IPS-18c (cell line): ENCODE measurements around the gene MAP9.
"Not testable (repeated sequence)": the region's sequence is repeated elsewhere in the genome, so short reads cannot be mapped to it uniquely, and the experiment has no call there.

Experiments used
- H3K4me3 ChIP-seq: 2 replicates; pipeline ENCODE4 v1.7.0; 2013; ENCODE audit warnings: low read depth, mild to moderate bottlenecking, low read length, moderate library complexity; ENCODE audit not compliant: insufficient read depth
- H3K9me3 ChIP-seq: one replicate; pipeline ENCODE4 v1.6.1; 2013; ENCODE audit warnings: mild to moderate bottlenecking, low read length, moderate library complexity; ENCODE audit not compliant: control insufficient read depth, insufficient read depth

Gene MAP9

DNA sequence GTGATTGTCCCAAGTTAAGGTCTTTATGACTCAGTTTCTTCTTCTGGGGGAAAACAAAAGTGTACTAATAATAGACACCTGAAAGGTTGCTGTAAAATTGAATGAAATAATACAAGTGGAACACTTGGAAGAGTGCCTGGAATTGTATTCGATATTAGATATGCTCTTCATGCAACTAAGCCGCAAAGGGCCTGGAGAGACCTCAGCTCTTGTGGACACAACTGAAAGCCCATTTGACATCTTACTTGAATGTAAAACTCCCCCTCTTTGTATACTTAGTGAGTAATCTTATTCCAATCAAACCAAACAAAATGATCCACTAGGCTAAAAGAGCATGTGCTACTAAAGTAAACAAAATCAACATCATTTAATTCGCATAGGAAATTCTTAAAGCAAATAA is 511 bp upstream of the MAP9 start:
- H3K9me3 ChIP-seq: no peaks in the 10 kb centered on the region
- no peak overlapping the region for H3K4me3 ChIP-seq

DNA sequence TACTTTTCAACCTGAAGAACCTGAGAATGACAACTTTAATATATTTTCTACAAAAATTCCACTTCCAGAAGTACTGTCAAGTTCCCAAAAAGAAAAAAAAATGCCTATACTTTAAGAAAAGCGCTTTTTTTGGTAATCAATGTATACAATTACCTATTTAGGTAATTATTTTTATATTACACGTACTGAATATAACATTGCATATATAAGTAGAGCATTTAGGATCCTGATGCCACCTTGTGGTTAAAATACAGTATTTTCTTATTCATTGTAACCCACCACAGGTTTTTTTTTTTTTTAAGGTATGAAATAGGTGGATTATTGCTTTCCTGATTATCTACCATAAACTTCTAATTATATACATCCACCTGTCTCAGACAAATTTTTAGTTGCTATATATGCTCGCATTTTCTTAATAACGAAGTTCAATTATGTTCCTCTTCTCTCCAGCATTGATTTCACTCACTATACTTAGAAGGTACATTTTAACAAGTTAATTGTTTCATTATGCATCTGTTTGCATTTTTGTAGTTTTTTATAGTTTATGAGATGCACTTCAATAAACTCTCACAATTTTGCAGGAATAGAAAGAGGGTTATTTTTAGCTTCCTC is 5.2 kb downstream of the MAP9 start:
- Histone ChIP-seq H3K4me3 (no peak overlapping the region), H3K9me3 (no peaks in the 10 kb centered on the region)

DNA sequence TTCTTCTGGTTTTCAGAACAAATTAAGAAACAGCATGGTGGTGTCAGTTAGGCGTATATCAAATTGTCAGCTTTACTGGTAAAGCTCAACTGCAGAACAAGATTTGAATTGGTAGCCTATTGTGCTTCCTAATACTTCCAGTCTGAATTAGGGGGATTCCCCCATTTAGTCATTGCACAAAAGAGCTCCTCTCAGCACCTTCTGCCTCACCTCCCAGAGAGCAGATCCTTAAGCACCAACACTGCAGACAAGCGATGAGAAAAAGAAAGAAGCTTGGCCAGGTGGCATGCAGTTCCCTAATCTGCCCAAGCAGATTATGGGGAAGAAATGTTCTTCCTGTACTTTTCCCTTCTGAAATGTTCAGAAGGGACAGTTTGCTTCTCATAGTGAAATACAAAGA is 9.2 kb downstream of the MAP9 start:
- Histone ChIP-seq H3K9me3 (no peaks in the 10 kb centered on the region), H3K4me3 (no peak overlapping the region)

DNA sequence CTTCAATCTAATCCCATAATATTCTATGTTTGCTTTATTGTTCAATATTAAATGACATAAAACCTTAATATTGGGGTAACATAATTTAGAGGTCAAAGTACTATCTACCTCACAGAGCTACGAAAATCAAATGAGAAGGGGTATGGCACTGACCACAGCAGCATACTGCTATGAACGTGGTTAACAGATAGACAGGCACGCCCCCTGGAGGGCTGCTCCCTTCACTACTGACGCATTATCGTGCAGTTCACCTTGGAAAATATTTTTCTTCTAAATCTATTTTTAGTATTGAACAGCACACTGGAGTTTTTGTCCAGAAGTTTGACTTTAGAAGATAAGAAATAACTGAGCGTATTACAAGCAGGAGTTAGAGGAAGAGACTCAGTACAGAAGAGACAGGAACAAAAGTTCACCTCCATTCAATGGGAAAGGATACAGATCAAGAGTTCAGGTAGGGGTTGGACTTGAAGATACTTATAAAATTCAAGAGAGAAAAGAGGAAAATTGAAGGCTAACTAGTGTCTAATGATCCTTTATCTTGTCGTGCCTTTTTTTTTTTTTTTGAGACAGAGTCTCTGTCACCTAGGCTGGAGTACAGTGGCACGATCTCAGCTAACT is 22.7 kb downstream of the MAP9 start:
- H3K9me3 ChIP-seq: no peaks in the 10 kb centered on the region
- H3K4me3 ChIP-seq: no peak overlapping the region

DNA sequence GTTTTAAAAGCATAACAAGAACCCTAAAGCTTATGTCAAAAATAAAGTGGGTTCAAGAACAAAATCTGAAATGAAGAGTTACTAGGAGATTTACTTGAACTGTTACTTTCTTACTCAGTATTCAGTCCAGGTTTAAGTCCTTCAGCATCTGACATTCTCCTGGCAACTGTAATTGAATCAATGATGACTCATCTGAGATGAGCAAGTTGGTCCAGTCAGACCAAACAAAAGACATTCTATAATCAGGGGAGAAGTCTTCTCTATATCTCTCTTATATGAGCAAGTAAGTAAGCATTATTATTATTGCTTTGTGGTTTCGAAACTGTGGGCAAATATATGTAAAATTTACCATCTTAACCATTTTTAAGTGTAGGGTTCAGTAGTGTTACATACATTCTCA is 34.6 kb downstream of the MAP9 start:
- Histone ChIP-seq H3K4me3 (no peak overlapping the region), H3K9me3 (peaks cover 5% of the 10 kb centered on the region)

DNA sequence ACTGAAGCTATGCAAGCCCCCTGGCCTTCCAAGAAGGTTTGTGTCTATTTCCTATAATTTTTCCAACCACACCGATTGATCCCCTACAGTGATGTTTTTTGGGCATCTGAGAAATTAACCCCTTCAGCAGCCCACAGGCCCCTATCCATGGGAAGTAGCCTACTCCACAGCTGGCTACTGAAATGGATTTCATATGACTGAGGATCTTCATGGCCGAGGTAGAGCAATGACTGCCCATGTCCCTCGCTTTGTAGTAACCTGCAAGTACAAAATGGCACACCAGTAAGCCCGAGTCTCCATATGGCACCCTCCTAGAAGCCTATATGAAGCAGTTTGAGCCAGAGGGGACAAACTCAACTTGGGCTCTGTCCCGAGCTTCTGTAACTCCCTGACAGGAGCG is 36.8 kb downstream of the MAP9 start:
- no peak overlapping the region for H3K4me3 ChIP-seq
- peaks cover 5% of the 10 kb centered on the region for H3K9me3 ChIP-seq

DNA sequence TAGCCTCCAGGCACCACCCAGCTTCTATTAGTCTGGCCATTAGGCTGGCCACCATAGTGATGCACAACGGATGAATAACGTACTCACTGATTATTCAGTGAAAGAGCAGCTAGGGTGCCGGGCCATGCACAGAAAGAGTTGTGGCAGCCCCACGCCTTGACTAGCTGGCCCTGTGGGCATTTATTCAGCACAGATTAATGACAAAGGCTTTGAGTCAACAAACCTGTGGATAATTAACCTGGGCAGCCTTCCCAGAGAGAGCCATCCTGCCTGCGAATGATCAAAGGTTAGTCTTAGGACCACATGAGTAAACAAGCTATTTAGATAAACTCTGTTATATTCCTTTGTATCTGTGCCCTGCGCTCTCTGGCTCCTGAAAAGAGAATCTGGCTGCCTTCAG is 37.2 kb downstream of the MAP9 start:
- H3K4me3 ChIP-seq: no peak overlapping the region
- H3K9me3 ChIP-seq: peaks cover 5% of the 10 kb centered on the region

DNA sequence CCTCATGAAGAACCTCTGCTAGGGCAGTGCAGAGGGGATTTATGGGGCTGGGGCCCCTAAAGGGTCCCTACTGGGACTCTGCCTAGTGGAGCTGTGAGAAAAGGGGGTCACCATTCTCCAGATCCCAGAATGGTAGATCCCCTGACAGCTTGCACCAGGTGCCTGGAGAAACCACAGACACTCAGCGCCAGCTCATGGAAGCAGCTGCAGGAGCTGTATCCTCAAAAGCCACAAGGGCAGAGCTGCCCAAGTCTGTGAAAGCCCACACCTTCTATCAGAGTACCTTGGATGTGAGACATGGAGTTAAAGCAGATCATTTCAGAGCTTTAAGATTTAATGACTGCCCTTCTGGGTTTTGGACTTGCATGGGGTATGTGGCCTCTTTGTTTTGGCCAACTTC is 38.6 kb downstream of the MAP9 start:
- H3K9me3 ChIP-seq: peaks cover 5% of the 10 kb centered on the region
- H3K4me3 ChIP-seq: no peak overlapping the region

DNA sequence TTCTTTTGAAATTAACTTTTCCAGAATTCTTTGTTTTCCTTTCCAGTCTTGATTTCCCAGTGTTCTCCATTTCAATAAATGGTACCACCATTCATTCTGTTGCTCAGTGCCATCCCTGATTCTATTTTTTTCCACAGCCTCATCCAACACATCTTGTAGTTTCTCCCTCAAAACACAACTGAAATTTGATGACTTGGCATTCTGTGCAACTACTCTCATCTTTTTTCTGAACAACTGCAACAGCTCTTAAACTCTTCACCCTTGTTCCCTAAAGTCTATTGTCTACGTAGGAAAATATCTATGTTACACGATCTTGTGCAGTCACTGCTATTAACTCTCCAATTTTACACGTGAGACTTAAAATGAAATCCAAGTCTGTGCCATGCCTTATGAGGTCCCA is 40.5 kb downstream of the MAP9 start:
- Histone ChIP-seq H3K9me3 (peaks cover 5% of the 10 kb centered on the region), H3K4me3 (no peak overlapping the region)

DNA sequence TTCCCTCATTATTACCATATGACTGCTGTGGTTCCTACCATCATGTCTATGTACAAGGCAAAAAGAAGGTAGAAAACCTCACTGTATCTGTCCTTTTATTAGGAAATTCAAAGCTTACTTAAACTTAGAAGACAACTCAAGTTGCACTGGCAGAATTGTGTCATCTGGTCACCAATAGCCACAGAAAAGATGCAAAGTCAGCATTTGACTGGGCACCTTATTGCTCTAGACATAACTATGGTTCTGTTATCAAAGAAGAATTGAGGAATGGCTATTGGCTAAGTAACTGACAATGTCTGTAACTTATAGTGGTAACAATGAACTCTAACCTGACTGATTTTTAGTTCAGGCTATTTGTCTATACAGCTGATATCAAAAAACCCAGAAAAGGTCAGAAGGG is 45.3 kb downstream of the MAP9 start:
- Histone ChIP-seq H3K4me3 (no peak overlapping the region), H3K9me3 (no peaks in the 10 kb centered on the region)

DNA sequence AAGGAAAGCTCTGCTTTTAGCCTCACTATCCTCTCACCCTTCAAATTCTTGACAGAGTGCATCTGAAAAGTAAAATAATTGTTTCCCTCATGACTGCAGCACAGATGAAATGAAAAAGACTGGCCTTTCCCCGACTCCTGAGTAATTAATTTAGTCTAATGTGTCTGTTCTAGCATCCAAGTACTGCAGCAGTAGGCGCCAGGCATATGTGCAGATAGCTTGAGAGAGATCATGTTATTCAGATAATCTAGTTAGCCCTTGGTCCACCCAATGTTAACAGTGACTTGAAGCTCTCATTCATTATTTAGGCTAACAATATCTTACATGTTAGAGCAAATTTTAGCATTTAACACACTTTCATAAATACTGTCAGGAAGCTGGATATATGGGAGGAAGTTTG is 54.0 kb downstream of the MAP9 start:
- H3K4me3 ChIP-seq: no peak overlapping the region
- H3K9me3 ChIP-seq: no peaks in the 10 kb centered on the region

DNA sequence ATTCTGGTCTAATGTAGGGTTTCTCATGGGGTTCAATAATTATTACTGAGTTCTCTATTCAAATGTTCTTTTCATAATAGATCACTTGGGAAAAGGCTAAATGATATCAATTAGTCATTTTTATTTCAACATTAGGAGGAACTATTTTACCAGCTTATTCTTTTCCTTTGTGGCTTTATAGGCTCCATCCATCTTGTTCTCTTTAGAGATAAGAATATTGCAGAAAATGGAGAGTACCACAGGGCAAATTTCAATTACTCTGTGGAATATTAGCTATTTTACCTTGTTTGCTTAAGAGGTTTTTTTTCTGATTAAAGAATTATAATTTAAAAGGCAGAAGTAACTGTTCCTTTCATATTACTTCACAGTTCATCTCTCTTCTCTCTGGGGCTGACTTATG is 55.8 kb downstream of the MAP9 start:
- Histone ChIP-seq H3K9me3 (no peaks in the 10 kb centered on the region), H3K4me3 (no peak overlapping the region)

DNA sequence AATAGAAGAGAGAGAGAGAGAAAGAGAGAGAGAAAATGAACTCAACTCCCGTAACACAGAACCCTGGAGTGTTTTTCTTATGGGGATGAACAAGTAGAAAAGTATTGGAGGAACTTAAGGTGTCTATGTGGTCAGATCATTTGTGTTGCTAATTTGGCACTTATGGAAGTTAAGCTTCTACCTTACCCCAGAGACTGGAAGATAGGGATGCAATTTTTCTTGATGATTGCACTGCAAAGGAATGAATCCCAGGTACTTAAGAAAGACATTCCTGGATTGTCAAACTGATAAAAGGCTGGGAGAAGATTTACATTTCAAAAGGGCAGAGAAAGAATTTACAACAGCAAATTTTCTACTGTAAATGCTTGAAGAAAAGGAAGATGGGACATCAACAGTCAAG is 57.2 kb downstream of the MAP9 start:
- Histone ChIP-seq H3K4me3 (no peak overlapping the region), H3K9me3 (peaks cover 2% of the 10 kb centered on the region)

DNA sequence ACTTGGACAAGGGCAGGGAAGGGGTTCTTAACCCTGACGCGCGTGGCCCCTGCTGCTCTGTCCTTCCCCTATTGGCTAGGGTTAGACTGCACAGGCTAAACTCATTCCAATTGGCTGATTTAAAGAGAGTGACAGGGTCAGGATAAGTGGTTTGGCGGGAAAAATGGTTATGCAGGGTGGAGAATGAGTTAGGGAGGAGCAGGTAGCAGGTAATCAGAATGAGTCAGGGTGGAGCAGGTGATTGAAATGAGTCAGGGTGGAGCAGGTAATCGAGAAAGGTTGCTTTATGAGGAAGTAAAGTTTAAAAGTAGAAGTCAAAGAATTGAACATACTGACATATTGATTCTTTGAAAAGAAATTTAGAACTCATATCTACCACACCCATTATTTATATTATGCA is 64.7 kb downstream of the MAP9 start:
- not testable (repeated sequence) for H3K9me3 ChIP-seq, H3K4me3 ChIP-seq

DNA sequence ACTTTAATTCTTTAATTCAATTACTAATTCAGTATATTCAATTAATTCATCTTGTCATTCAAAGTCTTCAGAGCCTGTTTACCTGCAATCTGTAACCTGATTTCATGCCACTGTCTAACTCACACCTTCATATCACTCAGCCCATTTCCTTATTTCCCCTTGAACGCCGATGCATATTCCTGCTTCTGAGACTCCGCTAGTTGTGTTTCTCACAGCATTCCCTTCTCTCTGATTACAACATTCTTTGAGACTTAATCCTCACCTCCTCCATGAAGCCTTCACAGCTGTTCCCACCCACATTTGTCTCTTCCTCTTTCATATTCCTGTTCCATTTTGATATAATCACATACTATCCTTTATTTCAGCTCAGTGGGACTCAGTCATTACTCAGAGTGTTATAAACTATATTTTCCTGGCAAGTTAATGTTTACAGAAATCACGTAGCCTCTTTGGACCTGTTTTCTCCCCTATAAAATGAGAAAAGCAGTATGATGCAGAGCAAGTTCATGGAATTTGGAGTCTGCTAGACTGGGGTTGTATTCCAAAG is 69.0 kb downstream of the MAP9 start:
- H3K4me3 ChIP-seq: no peak overlapping the region
- H3K9me3 ChIP-seq: no peaks in the 10 kb centered on the region

DNA sequence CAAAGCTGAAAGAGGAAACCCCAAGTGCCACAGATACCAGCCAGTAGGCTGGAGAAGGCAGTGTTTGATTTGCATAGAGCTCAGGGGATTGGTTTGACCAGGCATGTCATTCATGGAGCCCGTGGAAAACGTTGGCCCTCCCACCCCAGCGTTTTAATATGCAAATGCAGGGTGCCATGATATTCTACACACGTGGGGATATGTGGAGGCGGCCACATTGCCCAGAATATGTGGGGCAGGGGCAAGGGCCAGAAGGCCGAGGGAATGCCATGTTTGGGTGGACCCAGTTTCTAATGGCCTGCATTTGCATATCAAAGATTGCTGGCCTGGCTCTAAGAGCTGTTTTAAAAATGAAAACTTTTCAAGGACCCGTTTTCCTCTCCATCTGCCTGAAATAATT is 71.1 kb downstream of the MAP9 start:
- Histone ChIP-seq H3K9me3 (no peaks in the 10 kb centered on the region), H3K4me3 (no peak overlapping the region)

DNA sequence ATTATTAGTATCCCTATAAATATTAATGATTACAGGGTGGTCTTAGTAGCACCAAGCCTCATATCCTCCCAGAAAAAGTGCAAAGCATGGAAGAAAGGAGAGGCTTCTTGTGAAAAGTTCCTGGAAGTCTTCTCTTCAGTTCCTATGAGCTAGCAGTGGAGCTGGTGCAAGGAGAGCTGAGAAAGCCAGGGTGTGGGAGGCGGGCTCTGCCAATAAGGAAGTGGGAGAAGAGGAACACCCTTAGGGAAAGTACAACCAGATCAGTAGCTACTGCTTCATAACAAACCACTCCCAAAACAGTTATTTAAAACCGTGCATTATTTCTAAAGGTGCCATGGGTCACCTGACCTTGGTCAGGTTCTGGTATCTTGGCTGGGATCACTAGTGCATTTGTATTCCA is 72.4 kb downstream of the MAP9 start:
- no peak overlapping the region for H3K4me3 ChIP-seq
- H3K9me3 ChIP-seq: no peaks in the 10 kb centered on the region

DNA sequence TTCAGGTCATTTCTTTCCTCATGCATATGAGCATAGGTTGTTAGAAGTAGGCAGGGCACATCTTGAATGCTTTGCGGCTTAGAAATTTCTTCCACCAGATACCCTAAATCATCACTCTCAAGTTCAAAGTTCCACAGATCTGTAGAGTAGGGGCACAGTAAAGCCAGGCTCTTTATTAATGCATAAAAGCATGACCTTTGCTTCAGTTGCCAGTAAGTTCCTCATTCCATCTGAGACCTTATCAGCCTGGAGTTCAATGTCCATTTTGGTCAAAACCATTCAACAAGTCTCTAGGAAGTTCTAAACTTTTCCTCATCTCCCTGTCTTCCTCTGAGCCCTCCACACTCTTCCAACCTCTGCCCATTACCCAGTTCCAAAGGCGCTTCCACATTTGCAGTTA is 77.7 kb downstream of the MAP9 start:
- no peak overlapping the region for H3K4me3 ChIP-seq
- peaks cover 11% of the 10 kb centered on the region for H3K9me3 ChIP-seq
